Kidney capillary endothelial cell (primary cell): ENCODE results near the gene RASSF3.
A peak's percentile ranks its signal among the peaks of the same experiment; 100 is the strongest.

Experiments used
- DNase-seq: peaks from one replicate; pipeline ENCODE4 v3.0.0-alpha.2; 2018; ENCODE audit warnings: low spot score

RASSF3 gene

GRCh38 chr12:64723630-64724029, 113.3 kb downstream of the RASSF3 start:
- DNase-seq, result no peak

GRCh38 chr12:64724201-64724745, 114.0 kb downstream of the RASSF3 start:
- DNase-seq, result no peak

GRCh38 chr12:64729909-64730587, 119.8 kb downstream of the RASSF3 start:
- no peak for DNase-seq

- no peak for DNase-seq
Observed at GRCh38 chr12:64730588-64730969, 120.3 kb downstream of the RASSF3 start.

- no peak for DNase-seq
Observed at GRCh38 chr12:64731683-64732082, 121.4 kb downstream of the RASSF3 start.

- no peak for DNase-seq
Observed at GRCh38 chr12:64733857-64734256, 123.6 kb downstream of the RASSF3 start.

- no peak for DNase-seq
Observed at GRCh38 chr12:64735442-64735841, 125.1 kb downstream of the RASSF3 start.

GRCh38 chr12:64736771-64737170, 126.5 kb downstream of the RASSF3 start:
- DNase-seq, result no peak

GRCh38 chr12:64737539-64737938, 127.2 kb downstream of the RASSF3 start:
- no peak for DNase-seq

GRCh38 chr12:64739778-64740177, 129.5 kb downstream of the RASSF3 start:
- DNase-seq, result no peak

- DNase-seq, result no peak
Observed at GRCh38 chr12:64740646-64741045, 130.4 kb downstream of the RASSF3 start.

- DNase-seq, result no peak
Observed at GRCh38 chr12:64742416-64742815, 132.1 kb downstream of the RASSF3 start.

- no peak for DNase-seq
Observed at GRCh38 chr12:64743206-64743605, 132.9 kb downstream of the RASSF3 start.

GRCh38 chr12:64744422-64745258, 134.3 kb downstream of the RASSF3 start:
- no peak for DNase-seq

- no peak for DNase-seq
Observed at GRCh38 chr12:64745259-64745807, 135.0 kb downstream of the RASSF3 start.

GRCh38 chr12:64745980-64746379, 135.7 kb downstream of the RASSF3 start:
- no peak for DNase-seq

GRCh38 chr12:64746663-64747062, 136.4 kb downstream of the RASSF3 start:
- DNase-seq, result peak; percentile 58
